VCaP (cell line): ENCODE results near the gene COL25A1.

ENCODE experiments used
- H3K27ac ChIP-seq: fragments of 450-650 bp; 2 replicates; pipeline ENCODE4 v1.5.1; 2017
- TF ChIP-seq, protein P1 (sequence below): fragments of 450-650 bp; conservative IDR thresholded peaks from 2 replicates; pipeline ENCODE4 v1.5.1; 2017; ENCODE audit warnings: mild to moderate bottlenecking, moderate library complexity

The COL25A1 gene

DNA sequence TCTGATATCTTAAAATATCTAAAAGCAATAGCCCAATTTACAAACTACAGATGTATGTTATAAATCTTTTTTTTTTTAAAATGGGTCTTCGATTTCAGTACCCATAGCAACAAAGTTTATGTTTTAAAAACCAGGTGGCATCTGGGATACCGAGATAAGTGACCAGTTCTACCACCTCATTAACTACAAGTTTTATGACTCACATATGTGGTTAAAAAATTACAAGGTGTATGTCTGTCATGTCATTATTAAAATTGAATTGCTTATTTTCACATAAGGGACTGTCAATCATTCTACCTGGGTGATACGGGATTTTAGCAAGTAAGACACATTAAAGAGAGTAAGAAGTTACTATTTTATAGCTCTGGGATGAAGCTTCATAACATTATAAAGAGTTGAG is 347.6 kb downstream of the COL25A1 start:
- TF ChIP-seq, protein P1, sequence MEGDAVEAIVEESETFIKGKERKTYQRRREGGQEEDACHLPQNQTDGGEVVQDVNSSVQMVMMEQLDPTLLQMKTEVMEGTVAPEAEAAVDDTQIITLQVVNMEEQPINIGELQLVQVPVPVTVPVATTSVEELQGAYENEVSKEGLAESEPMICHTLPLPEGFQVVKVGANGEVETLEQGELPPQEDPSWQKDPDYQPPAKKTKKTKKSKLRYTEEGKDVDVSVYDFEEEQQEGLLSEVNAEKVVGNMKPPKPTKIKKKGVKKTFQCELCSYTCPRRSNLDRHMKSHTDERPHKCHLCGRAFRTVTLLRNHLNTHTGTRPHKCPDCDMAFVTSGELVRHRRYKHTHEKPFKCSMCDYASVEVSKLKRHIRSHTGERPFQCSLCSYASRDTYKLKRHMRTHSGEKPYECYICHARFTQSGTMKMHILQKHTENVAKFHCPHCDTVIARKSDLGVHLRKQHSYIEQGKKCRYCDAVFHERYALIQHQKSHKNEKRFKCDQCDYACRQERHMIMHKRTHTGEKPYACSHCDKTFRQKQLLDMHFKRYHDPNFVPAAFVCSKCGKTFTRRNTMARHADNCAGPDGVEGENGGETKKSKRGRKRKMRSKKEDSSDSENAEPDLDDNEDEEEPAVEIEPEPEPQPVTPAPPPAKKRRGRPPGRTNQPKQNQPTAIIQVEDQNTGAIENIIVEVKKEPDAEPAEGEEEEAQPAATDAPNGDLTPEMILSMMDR, result no peak
- no peak overlapping the region for H3K27ac ChIP-seq

DNA sequence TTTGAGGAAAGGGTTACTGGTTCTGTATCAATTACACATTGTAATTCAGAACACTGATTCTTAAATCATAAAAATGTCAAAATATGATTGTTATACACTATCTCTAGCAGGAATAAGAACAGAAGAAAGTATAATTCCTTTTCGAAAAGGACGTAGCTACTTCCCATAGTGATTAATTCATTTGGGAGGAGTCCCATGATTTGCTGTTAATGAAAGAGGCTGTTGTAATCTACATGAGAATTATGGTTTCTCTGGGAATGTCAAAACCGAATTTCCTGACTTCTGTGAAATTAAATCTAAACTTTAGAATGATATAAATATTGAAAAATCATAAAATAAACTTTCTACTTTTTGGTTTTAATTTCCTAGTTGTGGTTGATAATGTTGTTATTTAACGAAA is 348.5 kb downstream of the COL25A1 start:
- TF ChIP-seq, protein P1, result no peak
- no peak overlapping the region for H3K27ac ChIP-seq

DNA sequence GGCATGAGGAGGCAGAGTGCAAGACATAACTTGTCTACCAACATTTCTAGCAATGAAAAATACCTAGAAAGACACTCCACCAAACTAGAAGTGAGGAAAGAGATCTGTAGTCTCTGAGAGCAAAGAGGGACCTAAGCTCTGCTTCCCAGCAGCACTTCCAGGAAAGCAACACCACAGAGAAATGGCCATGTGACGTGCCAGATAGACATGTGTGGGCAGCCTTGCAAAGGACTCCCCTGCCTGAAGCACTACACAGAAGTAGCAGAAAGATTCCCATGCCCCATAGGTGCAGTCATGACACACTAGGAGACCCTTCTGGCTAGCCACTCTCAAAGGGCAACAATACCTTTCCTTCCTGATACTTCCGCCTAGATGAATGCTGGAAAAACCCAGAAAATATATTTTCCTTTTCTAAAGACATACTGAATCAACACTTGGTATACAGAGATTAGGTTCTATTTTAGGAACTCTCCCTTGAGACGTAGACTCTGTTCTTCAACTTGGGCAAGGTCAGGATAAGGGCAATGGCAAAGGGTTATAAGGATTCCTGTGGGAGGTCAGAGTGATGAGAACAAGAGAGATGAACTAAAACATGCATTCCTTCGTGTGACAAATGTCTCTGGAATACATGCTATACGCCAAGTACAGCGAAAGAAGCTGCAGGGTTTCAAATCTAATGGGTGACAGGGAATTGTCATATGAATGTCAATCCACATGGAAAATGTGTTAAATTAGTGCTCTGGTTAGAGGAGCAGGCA is 352.1 kb downstream of the COL25A1 start:
- TF ChIP-seq, protein P1, result no peak
- no peak overlapping the region for H3K27ac ChIP-seq

DNA sequence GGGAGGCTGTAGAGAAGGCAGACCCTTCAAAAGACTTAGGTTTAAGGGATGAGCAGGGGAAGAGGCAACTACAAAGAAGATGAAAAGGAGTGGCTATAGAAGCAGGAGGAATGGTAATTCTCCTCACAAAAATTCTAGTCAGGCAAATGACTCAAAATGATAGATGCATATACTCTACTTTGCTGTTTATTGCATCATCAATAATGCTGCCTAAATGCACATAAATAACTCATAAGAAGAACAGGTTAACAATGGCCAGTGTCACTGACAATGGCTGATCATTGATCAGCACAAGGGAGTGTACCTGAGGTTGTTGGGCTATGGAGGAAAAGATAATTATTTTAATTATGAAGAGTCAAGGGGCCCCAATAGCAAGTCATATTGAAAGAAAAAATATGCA is 354.9 kb downstream of the COL25A1 start:
- H3K27ac ChIP-seq, result no peak overlapping the region
- TF ChIP-seq, protein P1, result no peak

DNA sequence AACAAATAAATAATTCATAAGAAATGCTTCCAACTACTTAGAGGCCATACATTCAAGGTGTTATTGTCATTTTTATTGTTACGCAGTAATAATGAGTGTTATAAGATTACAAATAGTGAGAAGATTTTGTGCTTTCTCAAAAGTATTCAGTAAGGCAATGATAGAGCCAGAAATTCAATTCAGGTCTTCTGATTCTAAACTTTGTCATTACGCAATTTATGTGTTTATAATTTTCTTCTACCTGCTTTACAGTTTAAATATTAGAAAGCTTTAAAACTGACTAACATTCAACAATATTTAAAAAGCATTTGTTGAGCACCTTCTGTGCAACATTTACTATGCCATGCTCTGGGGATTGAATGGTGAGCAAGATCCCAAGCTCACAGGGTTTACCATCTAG is 356.2 kb downstream of the COL25A1 start:
- H3K27ac ChIP-seq, result no peak overlapping the region
- TF ChIP-seq, protein P1, result no peak

DNA sequence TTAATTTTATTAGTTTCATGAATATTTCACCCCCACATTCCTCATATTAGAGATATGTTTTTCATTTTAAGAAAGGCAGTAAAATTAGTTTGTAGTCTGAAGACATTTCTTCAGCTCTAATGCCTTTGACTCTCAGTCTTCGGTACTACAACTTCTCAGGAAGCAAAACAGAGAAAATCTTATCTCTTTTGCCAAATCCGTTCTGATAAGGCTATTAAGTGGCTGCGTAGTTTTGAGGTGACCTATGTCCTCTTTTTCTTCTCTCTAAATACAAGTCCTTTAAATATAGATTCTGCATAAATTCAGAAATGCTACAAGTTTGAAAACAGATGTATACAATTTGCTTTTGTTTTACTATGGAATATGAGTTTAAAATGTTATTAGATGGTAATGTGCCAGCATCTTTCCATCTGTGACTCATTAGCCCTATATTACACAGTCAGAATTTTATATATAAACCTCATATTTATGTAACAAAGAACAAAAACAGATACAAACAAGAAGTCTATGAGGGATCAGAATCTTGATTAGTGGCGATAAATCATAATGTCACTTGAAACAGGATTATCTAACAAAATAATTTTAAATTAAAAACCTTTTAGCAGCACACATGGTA is 358.4 kb downstream of the COL25A1 start:
- TF ChIP-seq, protein P1, result no peak
- no peak overlapping the region for H3K27ac ChIP-seq

DNA sequence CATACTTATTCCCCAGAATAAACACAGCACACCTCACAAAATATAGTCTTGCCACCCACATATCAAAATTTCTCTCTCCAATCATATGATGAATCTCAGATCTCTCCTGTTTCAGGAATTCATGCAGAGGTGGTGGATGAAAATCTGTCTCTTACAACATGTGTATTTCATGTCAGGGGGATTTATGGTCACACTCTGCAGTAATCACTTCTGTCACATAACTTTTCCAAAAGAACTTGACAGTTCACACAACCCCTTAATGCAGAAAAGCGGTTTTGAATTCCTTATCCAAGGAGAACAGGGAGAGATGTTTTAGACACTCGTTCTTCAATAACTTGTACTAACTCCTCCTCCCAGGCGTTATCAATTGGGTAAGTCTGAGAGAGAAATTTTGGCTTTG is 359.1 kb downstream of the COL25A1 start:
- no peak overlapping the region for H3K27ac ChIP-seq
- TF ChIP-seq, protein P1, result no peak
